H9 (cell line): ENCODE results near the gene CHMP3. TPM values are rescaled to one million over a fixed set of nuclear protein-coding genes. Genes with fewer than 3 reads are reported as not detected.

Experiments
- DNase-seq: peaks from one replicate; pipeline ENCODE4 v3.0.0-alpha.2; 2017
- H2AFZ ChIP-seq: one replicate; pipeline ENCODE4 v1.6.1; 2013; ENCODE audit warnings: mild to moderate bottlenecking, low read length, control low read depth, moderate library complexity
- H2AK5ac ChIP-seq: 2 replicates; pipeline ENCODE4 v1.6.1; 2013; ENCODE audit warnings: low read length, control low read depth, mixed read lengths; ENCODE audit not compliant: insufficient read length
- H2BK120ac ChIP-seq: one replicate; pipeline ENCODE4 v1.6.1; 2013; ENCODE audit warnings: low read depth, mild to moderate bottlenecking, low read length, control low read depth, inconsistent platforms; ENCODE audit not compliant: poor library complexity, severe bottlenecking
- H2BK12ac ChIP-seq: 2 replicates; pipeline ENCODE4 v1.6.1; 2013; ENCODE audit warnings: low read length, control low read depth, mixed read lengths, low read depth; ENCODE audit not compliant: insufficient read length
- H2BK15ac ChIP-seq: 2 replicates; pipeline ENCODE4 v1.6.1; 2013; ENCODE audit warnings: low read depth, low read length, control low read depth
- H2BK20ac ChIP-seq: one replicate; pipeline ENCODE4 v1.6.1; 2013; ENCODE audit warnings: low read depth, mild to moderate bottlenecking, low read length, control low read depth, inconsistent platforms; ENCODE audit not compliant: poor library complexity, severe bottlenecking
- H2BK5ac ChIP-seq: 2 replicates; pipeline ENCODE4 v1.6.1; 2013; ENCODE audit warnings: low read length, control low read depth, mixed read lengths; ENCODE audit not compliant: insufficient read length
- H3K14ac ChIP-seq: 2 replicates; pipeline ENCODE4 v1.6.1; 2013; ENCODE audit warnings: low read length, control low read depth; ENCODE audit not compliant: insufficient read depth
- H3K18ac ChIP-seq: 2 replicates; pipeline ENCODE4 v1.6.1; 2013; ENCODE audit warnings: low read depth, mild to moderate bottlenecking, mixed read lengths, low read length, control low read depth; ENCODE audit not compliant: insufficient read length
- H3K23ac ChIP-seq: 2 replicates; pipeline ENCODE4 v1.6.1; 2013; ENCODE audit warnings: low read length, control low read depth, mixed read lengths, low read depth; ENCODE audit not compliant: insufficient read length
- H3K23me2 ChIP-seq: 2 replicates; pipeline ENCODE4 v1.6.1; 2013; ENCODE audit warnings: low read depth, mild to moderate bottlenecking, mixed read lengths, low read length, control low read depth; ENCODE audit not compliant: insufficient read length, poor library complexity, severe bottlenecking
- H3K27ac ChIP-seq: 2 replicates; pipeline ENCODE4 v1.5.1; 2013; ENCODE audit warnings: low read length, control low read depth, mixed read lengths, low read depth; ENCODE audit not compliant: insufficient read length
- H3K27me3 ChIP-seq: 2 replicates; pipeline ENCODE4 v1.6.1; 2013; ENCODE audit warnings: low read length, control low read depth, inconsistent platforms; ENCODE audit not compliant: insufficient read depth
- H3K4ac ChIP-seq: 2 replicates; pipeline ENCODE4 v1.6.1; 2013; ENCODE audit warnings: low read depth, mild to moderate bottlenecking, control low read depth, inconsistent platforms, low read length, moderate library complexity
- H3K4me1 ChIP-seq: 2 replicates; pipeline ENCODE4 v1.6.1; 2013; ENCODE audit warnings: low read length, control low read depth, inconsistent platforms; ENCODE audit not compliant: insufficient read depth
- H3K4me2 ChIP-seq: 2 replicates; pipeline ENCODE4 v1.6.1; 2013; ENCODE audit warnings: low read length, control low read depth, mixed read lengths; ENCODE audit not compliant: insufficient read length, insufficient read depth
- H3K56ac ChIP-seq: 2 replicates; pipeline ENCODE4 v1.6.1; 2013; ENCODE audit warnings: low read depth, mild to moderate bottlenecking, mixed read lengths, low read length, control low read depth; ENCODE audit not compliant: insufficient read length
- H3K79me1 ChIP-seq: 2 replicates; pipeline ENCODE4 v1.6.1; 2013; ENCODE audit warnings: low read depth, mild to moderate bottlenecking, moderate library complexity, low read length, control low read depth, inconsistent platforms; ENCODE audit not compliant: insufficient read depth, poor library complexity, severe bottlenecking
- H3K79me2 ChIP-seq: 2 replicates; pipeline ENCODE4 v1.6.1; 2013; ENCODE audit warnings: low read length, control low read depth, inconsistent platforms; ENCODE audit not compliant: insufficient read depth
- H3K9ac ChIP-seq: 2 replicates; pipeline ENCODE4 v1.6.1; 2013; ENCODE audit warnings: low read length, control low read depth, mixed read lengths; ENCODE audit not compliant: insufficient read length; ENCODE audit errors: extremely low read depth
- H3K9me3 ChIP-seq: one replicate; pipeline ENCODE4 v1.6.1; 2013; ENCODE audit warnings: low read depth, low read length, inconsistent platforms; ENCODE audit not compliant: control insufficient read depth
- H3T11ph ChIP-seq: one replicate; pipeline ENCODE4 v1.6.1; 2013; ENCODE audit warnings: mild to moderate bottlenecking, low read length, control low read depth, inconsistent platforms
- H4K20me1 ChIP-seq: one replicate; pipeline ENCODE4 v1.6.1; 2013; ENCODE audit not compliant: control insufficient read depth, insufficient read length, insufficient read depth
- H4K5ac ChIP-seq: 2 replicates; pipeline ENCODE4 v1.6.1; 2013; ENCODE audit warnings: low read depth, mild to moderate bottlenecking, mixed read lengths, low read length, control low read depth; ENCODE audit not compliant: insufficient read length
- H4K8ac ChIP-seq: replicated peaks from 2 replicates; pipeline ENCODE4 v1.6.1; 2013; ENCODE audit warnings: low read length, control low read depth, mixed read lengths, low read depth; ENCODE audit not compliant: insufficient read length
- H4K91ac ChIP-seq: 2 replicates; pipeline ENCODE4 v1.6.1; 2013; ENCODE audit warnings: low read depth, mild to moderate bottlenecking, moderate library complexity, mixed read lengths, low read length, control low read depth; ENCODE audit not compliant: insufficient read length
- H3K27ac Mint-ChIP-seq, 3 experiments: 2 replicates in 2 of 3; 3 replicates in 1 of 3; pipeline ENCODE4 v1.8.0; 2020 to 2021; ENCODE audit warnings: mixed read lengths in 3 of 3, mild to moderate bottlenecking in 1 of 3, moderate library complexity in 1 of 3
- H3K27me3 Mint-ChIP-seq: 2 replicates; pipeline ENCODE4 v1.8.0; 2021; ENCODE audit warnings: low read depth, mild to moderate bottlenecking, moderate library complexity, mixed read lengths
- H3K36me3 Mint-ChIP-seq, 3 experiments: 2 replicates in 2 of 3; 3 replicates in 1 of 3; pipeline ENCODE4 v1.8.0; 2020 to 2021; ENCODE audit warnings: low read depth in 3 of 3, mixed read lengths in 3 of 3; ENCODE audit not compliant: insufficient read depth in 1 of 3
- H3K4me1 Mint-ChIP-seq, 2 experiments: 2 replicates each; pipeline ENCODE4 v1.8.0; 2020; ENCODE audit warnings: mixed read lengths in 2 of 2
- H3K4me3 Mint-ChIP-seq, 2 experiments: 2 replicates in 1 of 2; 3 replicates in 1 of 2; pipeline ENCODE4 v1.8.0; 2020 to 2021; ENCODE audit warnings: mild to moderate bottlenecking in 2 of 2, mixed read lengths in 2 of 2, moderate library complexity in 1 of 2
- H3K9me3 Mint-ChIP-seq, 2 experiments: 2 replicates in 1 of 2; 3 replicates in 1 of 2; pipeline ENCODE4 v1.8.0; 2020; ENCODE audit warnings: mild to moderate bottlenecking in 2 of 2, mixed read lengths in 2 of 2, moderate library complexity in 1 of 2
- CTCF ChIP-seq: fragments of 200-600 bp; sonication (generic); conservative IDR thresholded peaks from 3 replicates; pipeline ENCODE4 v1.8.0; 2021; ENCODE audit warnings: antibody characterized with exemption, mild to moderate bottlenecking
- WGBS: extraction: QIAGEN DNeasy Blood & Tissue Kit; methylation state at CpG from one replicate; pipeline ENCODE4 v1.1.7; 2013; ENCODE audit warnings: missing lambda C conversion rate, low lambda C conversion rate, mixed read lengths; ENCODE audit not compliant: insufficient read length; ENCODE audit errors: extremely low coverage; 5-methylcytosine and 5-hydroxymethylcytosine counted together
- total RNA-seq: library from RNA; stranded (reverse); gene quantifications from 2 replicates; pipeline ENCODE4 v1.2.1, GENCODE V29; 2021

The CHMP3 gene
- total RNA-seq, 1 experiment from 2014 or later, result 28.8 TPM

- Histone ChIP-seq H3K79me1 (no peaks in the 10 kb centered on the region), H3K23me2 (no peaks in the 10 kb centered on the region), H2BK120ac (no peak overlapping the region), H2AK5ac (no peak overlapping the region), H2BK20ac (no peak overlapping the region), H3K4me2 (no peak overlapping the region), H4K8ac (no peak overlapping the region), H4K91ac (no peak overlapping the region), H4K20me1 (no peaks in the 10 kb centered on the region), H4K5ac (no peak overlapping the region), H3K27ac (no peak overlapping the region), H2BK15ac (no peak overlapping the region), H2BK12ac (no peak overlapping the region), H2BK5ac (no peak overlapping the region), H3K23ac (no peak overlapping the region), H2AFZ (no peak overlapping the region), H3K14ac (no peak overlapping the region), H3K9me3 (no peaks in the 10 kb centered on the region), H3K4me1 (0 out of 2 replicates have a peak, but pooled peaks cover 2% of the 10 kb centered on the region), H3K27me3 (no peaks in the 10 kb centered on the region), H3K79me2 (no peaks in the 10 kb centered on the region), H3K9ac (no peak overlapping the region), H3T11ph (no peak overlapping the region), H3K56ac (no peak overlapping the region), H3K4ac (no peak overlapping the region), H3K18ac (no peak overlapping the region)
- no peak for DNase-seq
- no peaks in the 10 kb centered on the region for H3K27me3 Mint-ChIP-seq
- H3K36me3 Mint-ChIP-seq, result peaks cover 53 to 93% (median 84%) of the 10 kb centered on the region in 3 experiments; a peak in 6 of 7 replicates
- H3K9me3 Mint-ChIP-seq, result no peaks in the 10 kb centered on the region
- no peak overlapping the region for H3K27ac Mint-ChIP-seq
- no peak overlapping the region for H3K4me3 Mint-ChIP-seq
- TF ChIP-seq CTCF, result no peak
- WGBS, result no CpG with 5 or more reads among the region's 3 CpGs
- peaks cover 15 to 20% of the 10 kb centered on the region in 2 experiments for H3K4me1 Mint-ChIP-seq
These were observed 81.2 kb downstream of the CHMP3 start for GRCh38 chr2:86482034-86482433.
